HepG2 (cell line): ENCODE results near the gene ARL8B. TPM values are rescaled to one million over a fixed set of nuclear protein-coding genes. Genes with fewer than 3 reads are reported as not detected.
A peak's percentile ranks its signal among the peaks of the same experiment; 100 is the strongest.

Experiments used
- BORCS8-MEF2B ChIP-seq: sonication (generic); formaldehyde crosslinking; IDR thresholded peaks from 2 replicates; pipeline ENCODE4 v1.8.0; 2022; ENCODE audit warnings: mild to moderate bottlenecking, missing genetic modification reagents
- FOXA1 ChIP-seq, 2 experiments: fragments of 450-650 bp in 1 of 2; sonication (generic) in 1 of 2; formaldehyde crosslinking in 1 of 2; IDR thresholded peaks; 2 replicates each; pipeline versions ENCODE4 v1.4.0 to v1.6.1; 2016 to 2020; ENCODE audit warnings: missing genetic modification reagents in 1 of 2
- KAT2B ChIP-seq: fragments of 150-350 bp; IDR thresholded peaks from 2 replicates; pipeline ENCODE4 v1.6.1; 2014; ENCODE audit warnings: low read depth, low read length, borderline replicate concordance
- KAT7 ChIP-seq: IDR thresholded peaks from 2 replicates; pipeline ENCODE4 v1.6.1; 2018; ENCODE audit warnings: borderline replicate concordance, missing compliant biosample characterization
- MTA3 ChIP-seq: sonication (generic); formaldehyde crosslinking; IDR thresholded peaks from 2 replicates; pipeline ENCODE4 v1.4.0; 2020; ENCODE audit warnings: missing genetic modification reagents
- NFKB2 ChIP-seq: sonication (generic); formaldehyde crosslinking; IDR thresholded peaks from 2 replicates; pipeline ENCODE4 v1.4.0; 2020; ENCODE audit warnings: missing genetic modification reagents, borderline replicate concordance
- PHF20 ChIP-seq: sonication (generic); formaldehyde crosslinking; IDR thresholded peaks from 2 replicates; pipeline ENCODE4 v1.5.0; 2020; ENCODE audit warnings: mild to moderate bottlenecking, missing genetic modification reagents
- STAG1 ChIP-seq: sonication (generic); formaldehyde crosslinking; IDR thresholded peaks from 2 replicates; pipeline ENCODE4 v1.4.0; 2020; ENCODE audit warnings: missing genetic modification reagents
- ZBTB7B ChIP-seq: sonication (generic); formaldehyde crosslinking; IDR thresholded peaks from 2 replicates; pipeline ENCODE4 v1.4.0; 2020; ENCODE audit warnings: missing genetic modification reagents
- ZBTB8A ChIP-seq: sonication (generic); formaldehyde crosslinking; IDR thresholded peaks from 2 replicates; pipeline ENCODE4 v1.4.0; 2020; ENCODE audit warnings: mild to moderate bottlenecking, low read depth, missing genetic modification reagents, borderline replicate concordance
- ZNF17 ChIP-seq: sonication (generic); formaldehyde crosslinking; IDR thresholded peaks from 2 replicates; pipeline ENCODE4 v1.5.0; 2020; ENCODE audit warnings: mild to moderate bottlenecking, missing genetic modification reagents
- ZNF792 ChIP-seq: IDR thresholded peaks from 2 replicates; pipeline ENCODE4 v1.6.1; 2016
- ZNF878 ChIP-seq: sonication (generic); formaldehyde crosslinking; IDR thresholded peaks from 2 replicates; pipeline ENCODE4 v1.8.1; 2023; ENCODE audit warnings: mild to moderate bottlenecking, missing genetic modification reagents, moderate library complexity
- ZSCAN9 ChIP-seq: IDR thresholded peaks from 2 replicates; pipeline ENCODE4 v1.6.1; 2016; ENCODE audit warnings: borderline replicate concordance
- polyA plus RNA-seq, 8 experiments: library from polyadenylated mRNA; depleted of rRNA in 3 of 8; stranded (reverse) in 7 of 8; unstranded in 1 of 8; fragments of >200 nt; fragmentation: Illumina TruSeq in 4 of 8; extraction: Trizol in 4 of 8; gene quantifications; 2 replicates each; pipeline versions ENCODE4 v1.2.1 to v1.2.3, GENCODE V29; 2011 to 2016; ENCODE audit warnings: low read depth in 4 of 8, missing spikeins in 1 of 8, mixed read lengths in 1 of 8; ENCODE audit not compliant: insufficient read depth in 1 of 8
- total RNA-seq, 5 experiments: library from RNA; depleted of rRNA; stranded (reverse); fragments of >200 nt; fragmentation: Illumina TruSeq; extraction: Trizol; gene quantifications; 2 replicates each; pipeline ENCODE4 v1.2.3, GENCODE V29; 2016; ENCODE audit warnings: low read depth in 1 of 5
- TF ChIP-seq, protein P1 (sequence below): sonication (generic); formaldehyde crosslinking; IDR thresholded peaks from 2 replicates; pipeline ENCODE4 v1.5.0; 2020; ENCODE audit warnings: missing genetic modification reagents, mild to moderate bottlenecking, borderline replicate concordance
- TF ChIP-seq, protein P2 (sequence below): IDR thresholded peaks from 2 replicates; pipeline ENCODE4 v1.6.1; 2016; ENCODE audit warnings: missing genetic modification reagents, missing compliant biosample characterization
- TF ChIP-seq, protein P3 (sequence below): sonication (generic); formaldehyde crosslinking; IDR thresholded peaks from 2 replicates; pipeline ENCODE4 v1.4.0; 2020; ENCODE audit warnings: missing genetic modification reagents
- TF ChIP-seq, protein P4 (sequence below): sonication (generic); formaldehyde crosslinking; IDR thresholded peaks from 2 replicates; pipeline ENCODE4 v1.5.0; 2020; ENCODE audit warnings: missing genetic modification reagents, mild to moderate bottlenecking, borderline replicate concordance
- TF ChIP-seq, protein P5 (sequence below): sonication (generic); formaldehyde crosslinking; IDR thresholded peaks from 2 replicates; pipeline ENCODE4 v1.5.0; 2020; ENCODE audit warnings: mild to moderate bottlenecking, missing genetic modification reagents
- TF ChIP-seq, protein P6 (sequence below): IDR thresholded peaks from 2 replicates; pipeline ENCODE4 v1.6.1; 2018; ENCODE audit warnings: missing genetic modification reagents

The ARL8B gene
- total and polyA plus RNA-seq, 2 of the 13 experiments (the other 11 are each of a cell fraction or from before 2014, with no cell fraction given): 23.5 to 30.4 TPM

DNA sequence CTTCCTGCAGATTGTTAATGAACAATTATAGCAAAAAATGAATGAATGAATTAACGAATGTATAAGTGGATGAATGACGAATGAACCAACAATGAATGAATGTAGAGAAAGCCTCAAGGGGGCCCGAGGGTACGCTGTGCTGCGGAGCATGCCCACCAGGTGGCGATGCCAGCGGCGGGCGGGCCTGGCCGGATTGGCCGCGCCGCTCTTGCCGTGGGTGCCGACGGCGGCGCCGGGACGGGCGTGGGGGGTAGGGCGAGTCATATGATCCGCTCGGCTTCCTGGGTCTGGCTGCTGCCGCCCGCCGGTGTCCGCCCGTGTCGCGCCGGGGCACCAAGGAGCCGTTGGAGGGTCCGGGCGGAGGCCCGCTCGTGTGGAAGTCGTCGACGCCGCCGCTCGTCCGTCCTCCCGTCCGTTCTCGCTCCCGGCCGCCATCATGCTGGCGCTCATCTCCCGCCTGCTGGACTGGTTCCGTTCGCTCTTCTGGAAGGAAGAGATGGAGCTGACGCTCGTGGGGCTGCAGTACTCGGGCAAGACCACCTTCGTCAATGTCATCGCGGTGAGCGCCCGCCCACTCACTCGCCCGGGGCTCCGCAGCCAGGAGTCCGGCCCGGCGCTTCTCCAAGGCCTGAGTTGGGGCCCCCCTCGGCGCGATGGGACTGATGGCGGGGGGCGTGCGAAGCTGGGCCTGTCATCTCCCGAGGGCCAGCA lies at the start of gene ARL8B (continued):
- TF ChIP-seq ZBTB7B: peak; percentile 74
- TF ChIP-seq ZBTB8A (CRISPR knock-in tag): no peak
- peak; percentile 97 for TF ChIP-seq PHF20 (CRISPR knock-in tag)
- TF ChIP-seq, protein P1, sequence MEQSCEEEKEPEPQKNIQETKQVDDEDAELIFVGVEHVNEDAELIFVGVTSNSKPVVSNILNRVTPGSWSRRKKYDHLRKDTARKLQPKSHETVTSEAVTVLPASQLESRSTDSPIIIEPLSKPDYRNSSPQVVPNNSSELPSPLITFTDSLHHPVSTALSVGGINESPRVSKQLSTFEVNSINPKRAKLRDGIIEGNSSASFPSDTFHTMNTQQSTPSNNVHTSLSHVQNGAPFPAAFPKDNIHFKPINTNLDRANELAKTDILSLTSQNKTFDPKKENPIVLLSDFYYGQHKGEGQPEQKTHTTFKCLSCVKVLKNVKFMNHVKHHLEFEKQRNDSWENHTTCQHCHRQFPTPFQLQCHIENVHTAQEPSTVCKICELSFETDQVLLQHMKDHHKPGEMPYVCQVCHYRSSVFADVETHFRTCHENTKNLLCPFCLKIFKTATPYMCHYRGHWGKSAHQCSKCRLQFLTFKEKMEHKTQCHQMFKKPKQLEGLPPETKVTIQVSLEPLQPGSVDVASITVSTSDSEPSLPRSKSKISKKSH (CRISPR knock-in tag): no peak
- no peak; the same call in 1 of the 2 replicates for TF ChIP-seq ZNF792 (CRISPR knock-in tag)
- no peak for TF ChIP-seq MTA3
- peak; percentile 56; the same call in 1 of the 2 replicates for TF ChIP-seq BORCS8-MEF2B (CRISPR knock-in tag)
- no peak; the same call in 1 of the 2 replicates for TF ChIP-seq KAT7
- no peak; the same call in 1 of the 2 replicates for TF ChIP-seq ZSCAN9
- TF ChIP-seq, protein P2, sequence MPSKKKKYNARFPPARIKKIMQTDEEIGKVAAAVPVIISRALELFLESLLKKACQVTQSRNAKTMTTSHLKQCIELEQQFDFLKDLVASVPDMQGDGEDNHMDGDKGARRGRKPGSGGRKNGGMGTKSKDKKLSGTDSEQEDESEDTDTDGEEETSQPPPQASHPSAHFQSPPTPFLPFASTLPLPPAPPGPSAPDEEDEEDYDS (CRISPR knock-in tag): peak; percentile 62; the same call in 1 of the 2 replicates
- no peak for TF ChIP-seq ZNF17 (CRISPR knock-in tag)
- TF ChIP-seq NFKB2: peak; percentile 81; the same call in 1 of the 2 replicates
- TF ChIP-seq STAG1 (CRISPR knock-in tag): peak; percentile 52
- TF ChIP-seq ZNF878 (CRISPR knock-in tag): 0 out of 2 replicates have a peak, but pooled peaks have one; percentile 60
- TF ChIP-seq, protein P3, sequence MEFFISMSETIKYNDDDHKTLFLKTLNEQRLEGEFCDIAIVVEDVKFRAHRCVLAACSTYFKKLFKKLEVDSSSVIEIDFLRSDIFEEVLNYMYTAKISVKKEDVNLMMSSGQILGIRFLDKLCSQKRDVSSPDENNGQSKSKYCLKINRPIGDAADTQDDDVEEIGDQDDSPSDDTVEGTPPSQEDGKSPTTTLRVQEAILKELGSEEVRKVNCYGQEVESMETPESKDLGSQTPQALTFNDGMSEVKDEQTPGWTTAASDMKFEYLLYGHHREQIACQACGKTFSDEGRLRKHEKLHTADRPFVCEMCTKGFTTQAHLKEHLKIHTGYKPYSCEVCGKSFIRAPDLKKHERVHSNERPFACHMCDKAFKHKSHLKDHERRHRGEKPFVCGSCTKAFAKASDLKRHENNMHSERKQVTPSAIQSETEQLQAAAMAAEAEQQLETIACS (CRISPR knock-in tag): peak; percentile 52; the same call in 1 of the 2 replicates
- TF ChIP-seq, protein P4, sequence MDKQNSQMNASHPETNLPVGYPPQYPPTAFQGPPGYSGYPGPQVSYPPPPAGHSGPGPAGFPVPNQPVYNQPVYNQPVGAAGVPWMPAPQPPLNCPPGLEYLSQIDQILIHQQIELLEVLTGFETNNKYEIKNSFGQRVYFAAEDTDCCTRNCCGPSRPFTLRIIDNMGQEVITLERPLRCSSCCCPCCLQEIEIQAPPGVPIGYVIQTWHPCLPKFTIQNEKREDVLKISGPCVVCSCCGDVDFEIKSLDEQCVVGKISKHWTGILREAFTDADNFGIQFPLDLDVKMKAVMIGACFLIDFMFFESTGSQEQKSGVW (CRISPR knock-in tag): peak; percentile 64; the same call in 1 of the 2 replicates
- TF ChIP-seq, protein P5, sequence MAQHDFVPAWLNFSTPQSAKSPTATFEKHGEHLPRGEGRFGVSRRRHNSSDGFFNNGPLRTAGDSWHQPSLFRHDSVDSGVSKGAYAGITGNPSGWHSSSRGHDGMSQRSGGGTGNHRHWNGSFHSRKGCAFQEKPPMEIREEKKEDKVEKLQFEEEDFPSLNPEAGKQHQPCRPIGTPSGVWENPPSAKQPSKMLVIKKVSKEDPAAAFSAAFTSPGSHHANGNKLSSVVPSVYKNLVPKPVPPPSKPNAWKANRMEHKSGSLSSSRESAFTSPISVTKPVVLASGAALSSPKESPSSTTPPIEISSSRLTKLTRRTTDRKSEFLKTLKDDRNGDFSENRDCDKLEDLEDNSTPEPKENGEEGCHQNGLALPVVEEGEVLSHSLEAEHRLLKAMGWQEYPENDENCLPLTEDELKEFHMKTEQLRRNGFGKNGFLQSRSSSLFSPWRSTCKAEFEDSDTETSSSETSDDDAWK: no peak
- TF ChIP-seq FOXA1 (IDR thresholded peaks at IDR 0.05): no peak
- peak; percentile 58 for TF ChIP-seq FOXA1 (CRISPR knock-in tag; IDR thresholded peaks at IDR 0.05)
- no peak for TF ChIP-seq KAT2B
- TF ChIP-seq, protein P6, sequence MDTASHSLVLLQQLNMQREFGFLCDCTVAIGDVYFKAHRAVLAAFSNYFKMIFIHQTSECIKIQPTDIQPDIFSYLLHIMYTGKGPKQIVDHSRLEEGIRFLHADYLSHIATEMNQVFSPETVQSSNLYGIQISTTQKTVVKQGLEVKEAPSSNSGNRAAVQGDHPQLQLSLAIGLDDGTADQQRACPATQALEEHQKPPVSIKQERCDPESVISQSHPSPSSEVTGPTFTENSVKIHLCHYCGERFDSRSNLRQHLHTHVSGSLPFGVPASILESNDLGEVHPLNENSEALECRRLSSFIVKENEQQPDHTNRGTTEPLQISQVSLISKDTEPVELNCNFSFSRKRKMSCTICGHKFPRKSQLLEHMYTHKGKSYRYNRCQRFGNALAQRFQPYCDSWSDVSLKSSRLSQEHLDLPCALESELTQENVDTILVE (CRISPR knock-in tag): peak; percentile 50; the same call in 1 of the 2 replicates
